GM04504 (cell line): Measurements from ENCODE around the gene FHAD1.
"Not testable (repeated sequence)": the region's sequence is repeated elsewhere in the genome, so short reads cannot be mapped to it uniquely, and the experiment has no call there.

ENCODE experiments used
- DNase-seq: peaks from one replicate; pipeline ENCODE4 v3.0.0-alpha.2; 2012; ENCODE audit warnings: low read depth

The FHAD1 gene

GRCh38 chr1:15370781-15371520 lies 123.9 kb downstream of the FHAD1 start:
- DNase-seq = no peak

DNA sequence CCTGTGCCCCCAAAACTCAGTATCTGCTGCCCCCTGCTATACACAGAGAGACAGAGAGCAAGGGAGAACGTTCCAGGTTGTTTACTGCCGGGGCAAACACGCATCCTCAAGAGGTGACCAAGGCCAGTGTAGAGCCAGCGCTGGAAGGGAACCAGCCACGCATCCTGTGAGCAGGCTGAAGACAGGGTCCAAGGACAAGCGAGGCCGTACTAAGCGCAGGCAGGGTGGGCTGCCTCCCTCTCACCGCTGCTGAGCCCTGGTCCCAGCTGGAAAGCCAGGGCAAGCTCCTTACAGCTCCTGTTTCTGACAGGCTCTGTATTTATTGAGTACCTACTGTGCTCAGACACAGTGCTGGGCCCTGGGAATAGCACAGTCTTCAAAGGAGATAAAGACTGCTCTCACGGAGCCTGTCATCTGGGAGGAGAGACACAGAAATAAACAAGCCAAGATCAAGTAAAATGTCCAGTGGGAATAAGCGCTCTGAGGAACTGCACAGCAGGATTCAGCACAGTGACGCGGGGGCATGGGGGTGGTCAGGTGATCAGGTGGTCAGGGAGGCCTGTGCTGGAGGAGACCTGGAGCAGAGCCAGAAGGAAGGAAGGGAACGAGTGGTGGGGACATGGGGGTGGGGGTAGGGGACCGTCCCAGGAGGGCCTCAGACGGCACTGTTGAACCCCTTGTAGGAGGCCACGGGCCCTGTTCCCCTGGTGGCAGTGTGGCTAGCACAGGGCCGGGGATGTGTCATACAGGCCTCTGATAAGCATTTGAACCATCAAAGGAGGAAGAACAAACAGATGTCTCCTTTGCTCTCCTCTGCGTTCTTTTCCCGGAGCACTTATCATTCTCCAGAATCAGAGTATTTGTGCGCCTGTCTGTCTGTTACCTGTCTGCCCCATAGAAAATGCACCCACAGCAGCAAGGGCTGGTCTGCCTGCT lies 124.9 kb downstream of the FHAD1 start:
- DNase-seq = no peak

DNA sequence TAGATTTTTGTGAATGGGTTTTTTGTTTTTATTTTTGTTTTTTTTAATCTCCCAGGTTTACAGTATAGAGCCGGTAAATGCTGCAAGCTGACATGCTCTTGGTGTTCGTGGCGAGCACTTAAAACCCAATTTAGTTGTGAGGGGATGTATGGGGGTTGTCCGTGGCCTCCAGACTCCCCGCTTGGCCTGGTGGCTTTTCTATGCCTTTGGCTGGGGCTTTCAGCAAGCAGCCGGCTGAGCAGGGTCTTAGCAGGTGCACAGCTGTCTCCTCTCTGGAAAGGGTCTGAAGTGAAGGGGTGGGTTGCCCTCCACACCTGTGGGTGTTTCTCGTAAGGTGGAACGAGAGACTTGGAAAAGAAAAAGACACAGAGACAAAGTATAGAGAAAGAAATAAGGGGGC lies 131.7 kb downstream of the FHAD1 start:
- DNase-seq = no peak

DNA sequence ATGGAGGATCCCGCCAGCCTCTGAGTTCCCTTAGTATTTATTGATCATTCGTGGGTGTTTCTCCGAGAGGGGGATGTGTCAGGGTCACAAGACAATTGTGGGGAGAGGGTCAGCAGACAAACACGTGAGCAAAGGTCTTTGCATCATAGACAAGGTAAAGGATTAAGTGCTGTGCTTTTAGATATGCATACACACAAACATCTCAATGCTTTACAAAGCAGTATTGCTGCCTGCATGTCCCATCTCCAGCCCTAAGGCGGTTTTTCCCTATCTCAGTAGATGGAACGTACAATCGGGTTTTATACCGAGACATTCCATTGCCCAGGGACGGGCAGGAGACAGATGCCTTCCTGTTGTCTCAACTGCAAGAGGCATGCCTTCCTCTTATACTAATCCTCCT lies 132.1 kb downstream of the FHAD1 start:
- DNase-seq = not testable (repeated sequence)

DNA sequence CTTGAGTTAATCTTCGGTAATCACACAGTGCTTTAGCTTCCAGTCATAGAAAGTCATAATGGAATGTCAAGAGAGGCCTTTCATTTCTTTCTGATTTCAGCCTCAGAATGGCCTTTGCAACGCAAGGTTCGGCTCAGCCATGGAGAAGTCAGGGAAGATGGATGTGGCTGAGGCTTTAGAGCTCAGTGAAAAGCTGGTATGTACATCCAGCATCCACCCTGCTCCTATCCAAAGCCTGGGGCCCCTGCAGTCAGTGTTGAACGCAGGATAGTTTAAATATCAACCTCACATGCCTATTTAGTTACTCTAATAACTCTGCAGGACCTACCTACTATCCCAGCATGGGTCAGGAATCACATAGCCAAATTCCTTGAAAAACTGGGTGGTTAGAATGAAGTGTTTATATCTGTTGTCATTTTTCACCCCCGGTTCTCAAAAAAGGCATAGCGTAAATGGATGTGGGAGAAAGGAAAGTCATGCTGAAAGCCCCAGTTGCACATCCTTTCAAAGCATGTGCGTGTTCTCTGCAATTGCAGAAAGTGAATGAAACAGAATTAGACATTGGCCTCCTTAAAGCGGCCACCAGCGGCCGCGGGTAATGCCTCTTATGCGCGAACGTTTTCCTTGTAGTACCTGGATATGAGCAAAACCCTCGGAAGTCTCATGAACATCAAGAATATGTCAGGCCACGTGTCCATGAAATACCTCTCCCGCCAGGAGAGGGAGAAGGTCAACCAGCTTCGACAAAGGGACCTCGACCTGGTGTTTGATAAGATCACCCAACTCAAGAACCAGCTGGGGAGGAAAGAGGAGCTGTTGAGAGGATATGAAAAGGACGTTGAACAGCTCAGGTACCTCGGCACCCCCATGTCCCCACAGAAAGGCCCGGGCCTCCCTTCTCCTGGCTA lies 133.8 kb downstream of the FHAD1 start:
- no peak for DNase-seq

DNA sequence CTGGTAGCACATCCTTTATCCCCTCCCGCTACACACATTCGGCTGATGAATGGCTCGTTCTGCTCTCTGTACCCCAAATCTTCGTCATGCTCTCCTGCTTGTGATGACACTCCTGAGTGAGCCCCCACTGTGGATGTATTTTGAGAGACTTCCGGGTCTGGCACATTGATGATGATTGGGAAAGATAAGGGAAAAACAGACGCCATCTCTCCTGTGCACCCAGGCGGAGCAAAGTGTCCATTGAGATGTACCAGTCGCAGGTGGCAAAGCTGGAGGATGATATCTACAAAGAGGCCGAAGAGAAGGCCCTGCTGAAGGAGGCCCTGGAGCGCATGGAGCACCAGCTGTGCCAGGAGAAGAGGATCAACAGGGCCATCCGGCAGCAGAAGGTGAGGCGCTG lies 134.8 kb downstream of the FHAD1 start:
- no peak for DNase-seq

- no peak for DNase-seq
Measured at GRCh38 chr1:15382601-15383518, 135.8 kb downstream of the FHAD1 start.

- DNase-seq = no peak
Measured at GRCh38 chr1:15383810-15384209, 136.8 kb downstream of the FHAD1 start.

DNA sequence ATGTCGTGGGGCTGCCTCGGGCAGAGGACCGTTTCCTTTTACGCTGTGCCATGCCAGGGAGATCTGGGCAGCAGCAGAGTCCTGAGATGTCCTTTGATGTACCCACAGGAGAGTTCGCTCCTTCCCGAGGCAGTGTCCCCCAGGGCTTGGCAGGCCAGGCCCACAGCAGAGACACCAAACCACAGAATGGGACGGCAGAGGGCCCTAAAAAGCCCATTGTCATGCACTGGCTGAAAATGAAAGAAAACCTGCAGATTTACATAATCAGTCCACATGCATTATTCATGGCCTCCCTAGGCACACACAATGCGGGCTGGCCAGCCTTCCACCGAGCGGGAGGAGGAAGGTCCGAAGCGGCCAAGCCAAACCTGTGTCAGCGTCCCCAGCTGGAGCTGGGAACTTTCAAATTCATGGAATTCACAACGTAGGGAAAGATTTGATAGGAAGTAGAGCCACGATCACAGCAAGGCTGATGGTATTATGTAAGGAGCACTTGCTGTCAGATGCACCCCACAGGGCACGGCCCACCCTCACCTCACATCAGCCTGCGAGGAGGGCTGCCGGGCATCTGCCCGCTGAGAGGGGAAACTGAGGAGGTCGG lies 137.4 kb downstream of the FHAD1 start:
- DNase-seq = peak; percentile 15

- DNase-seq = no peak
Measured at GRCh38 chr1:15385420-15385819, 138.4 kb downstream of the FHAD1 start.

GRCh38 chr1:15386164-15386749 lies 139.2 kb downstream of the FHAD1 start:
- no peak for DNase-seq

GRCh38 chr1:15388201-15388880 lies 141.3 kb downstream of the FHAD1 start:
- no peak for DNase-seq

DNA sequence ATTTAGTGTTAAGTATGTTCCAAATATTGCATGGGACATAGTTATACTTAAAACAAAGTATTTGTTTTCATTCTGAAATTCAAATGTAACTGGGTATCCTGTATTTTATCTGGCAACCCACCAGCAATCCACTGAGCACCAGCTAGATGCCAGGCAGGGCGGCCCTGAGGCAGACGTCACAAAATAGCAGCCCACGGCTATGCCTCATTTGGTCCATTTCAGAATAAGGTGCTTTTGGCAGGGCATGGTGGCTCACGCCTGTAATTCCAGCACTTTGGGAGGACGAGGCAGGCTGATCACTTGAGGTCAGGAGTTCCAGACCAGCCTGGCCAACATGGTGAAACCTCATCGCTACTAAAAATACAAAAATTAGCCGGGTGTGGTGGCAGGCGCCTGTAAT lies 142.8 kb downstream of the FHAD1 start:
- DNase-seq = not testable (repeated sequence)

DNA sequence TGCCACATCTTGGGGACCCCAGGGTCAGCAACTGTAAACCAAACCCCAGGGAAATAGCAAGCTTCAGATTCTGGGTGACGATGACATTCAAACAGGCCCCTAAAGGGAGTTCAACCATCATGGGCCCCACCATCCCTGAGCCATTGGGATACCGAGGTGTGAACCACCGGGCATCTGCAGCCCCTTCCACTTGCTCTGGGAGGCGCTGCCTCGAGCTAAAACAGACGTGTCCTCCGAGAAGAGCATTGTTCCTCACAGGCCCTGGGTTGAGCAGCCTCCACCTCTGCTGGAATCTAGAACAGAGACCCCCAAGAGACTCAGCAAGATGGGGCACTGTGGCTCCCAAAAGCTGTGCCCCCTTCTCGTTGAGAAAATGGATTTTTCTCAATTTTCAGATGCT lies 143.6 kb downstream of the FHAD1 start:
- no peak for DNase-seq

DNA sequence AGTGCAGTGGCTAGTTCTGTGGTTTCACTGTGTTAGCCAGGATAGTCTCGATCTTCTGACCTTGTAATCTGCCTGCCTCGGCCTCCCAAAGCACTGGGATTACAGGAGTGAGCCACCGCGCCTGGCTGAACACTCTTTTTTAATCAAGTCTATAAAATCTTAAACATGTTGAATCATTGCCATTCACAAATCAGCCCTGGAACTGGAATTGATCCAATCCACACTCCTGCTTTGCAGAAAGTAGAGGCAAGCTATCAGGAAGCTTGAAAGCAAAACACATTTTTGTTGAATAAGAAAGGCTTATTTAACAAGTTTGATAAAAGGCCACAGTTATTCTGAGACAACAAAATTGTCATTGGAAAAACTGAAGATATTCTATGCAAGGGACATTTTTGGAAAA lies 144.3 kb downstream of the FHAD1 start:
- DNase-seq = no peak

DNA sequence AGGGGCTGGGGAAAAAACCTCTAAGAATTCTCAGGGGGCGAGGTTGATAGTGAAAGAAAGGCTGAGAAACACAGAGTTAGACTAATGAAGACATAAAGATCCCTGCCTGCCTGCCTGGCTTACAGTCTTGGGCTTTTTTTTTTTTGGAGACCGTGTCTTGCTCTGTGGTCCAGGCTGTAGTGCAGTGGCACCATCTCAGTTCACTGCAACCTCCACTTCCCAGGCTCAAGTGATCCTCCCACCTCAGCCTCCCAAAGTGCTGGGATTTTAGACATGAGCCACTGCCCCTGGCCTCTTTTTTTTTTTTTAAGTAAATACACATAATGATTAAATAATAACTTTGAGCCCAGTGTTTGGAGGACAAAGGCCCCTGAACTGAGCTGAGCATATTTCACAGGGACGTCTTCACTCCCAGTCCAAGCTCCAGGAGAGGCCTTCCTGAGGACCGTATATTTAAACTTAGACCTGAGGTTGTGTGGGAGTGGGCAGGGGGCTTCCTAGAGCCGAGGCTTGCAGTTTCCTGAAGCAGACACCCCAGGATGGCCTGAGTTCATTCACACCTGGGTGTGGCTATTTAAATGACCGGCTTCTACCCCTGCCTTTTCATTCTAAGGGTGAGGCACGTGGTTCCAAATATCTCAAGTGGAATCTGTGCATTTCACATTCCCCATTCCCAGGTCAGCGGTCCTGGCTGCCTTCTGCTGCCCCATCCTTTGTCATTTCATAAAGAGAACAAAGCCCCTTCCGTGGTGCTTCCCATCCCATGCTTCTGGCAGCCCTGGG lies 146.6 kb downstream of the FHAD1 start:
- DNase-seq = no peak

DNA sequence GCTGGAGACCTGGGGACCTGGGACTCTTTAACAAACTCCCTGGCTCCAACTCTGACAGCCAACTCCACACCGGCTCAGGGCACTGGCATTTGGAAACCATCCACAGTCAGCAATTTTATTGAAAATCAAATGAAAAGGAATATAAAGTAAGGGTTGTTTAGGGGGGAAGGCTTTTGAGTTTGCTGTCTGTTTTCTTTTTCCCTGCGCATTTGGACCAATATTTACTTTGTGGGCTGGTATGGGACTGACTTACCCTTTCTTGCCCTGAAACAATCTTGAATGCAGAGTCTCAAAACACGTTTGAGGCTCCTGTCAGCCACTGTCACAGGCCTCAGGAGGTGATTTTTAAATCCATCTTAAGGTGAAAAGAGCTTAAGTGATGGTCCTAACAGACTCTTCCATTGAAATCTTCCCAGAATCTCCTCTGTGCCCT lies 147.3 kb downstream of the FHAD1 start:
- no peak for DNase-seq

DNA sequence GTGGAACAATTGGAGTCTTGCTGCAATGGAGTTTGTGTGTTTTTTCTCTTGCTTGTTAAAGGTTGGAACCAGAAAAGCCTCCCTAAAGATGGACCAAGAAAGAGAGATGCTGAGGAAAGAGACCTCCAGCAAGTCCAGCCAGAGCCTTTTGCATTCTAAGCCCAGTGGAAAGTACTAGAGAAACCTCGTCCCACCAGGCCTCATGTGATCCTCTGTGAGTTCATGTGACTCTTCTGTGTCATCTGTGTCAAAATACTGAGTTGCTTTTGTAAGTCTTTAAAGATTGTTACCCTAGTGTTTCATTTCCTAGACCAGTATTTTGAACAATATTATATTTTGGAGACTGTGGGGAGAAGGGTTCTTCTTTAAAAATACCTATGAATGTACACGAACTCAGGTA lies 150.2 kb downstream of the FHAD1 start:
- DNase-seq = no peak

DNA sequence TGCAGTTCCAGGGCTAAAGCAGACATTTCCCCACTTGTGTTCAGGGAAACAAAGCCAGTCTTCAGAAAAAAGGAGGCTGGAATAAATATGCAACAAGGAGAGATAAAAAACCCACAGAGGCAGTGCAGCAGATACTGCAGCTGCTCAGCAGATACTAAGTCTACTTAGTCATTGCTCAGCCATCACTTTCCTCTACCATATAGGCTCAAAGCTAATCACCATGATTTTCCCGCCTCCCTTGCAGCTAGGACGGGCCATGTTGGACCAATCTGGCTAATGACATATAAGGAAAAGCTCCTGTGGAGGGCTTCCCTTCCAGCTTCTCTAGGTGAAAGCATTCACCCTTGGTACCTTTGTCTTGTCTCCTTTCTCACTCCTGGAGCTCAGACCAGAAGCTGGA lies 152.7 kb downstream of the FHAD1 start:
- no peak for DNase-seq
